OCI-LY3 (cell line): Measurements from ENCODE around the gene BABAM2.

Experiments used
- EZH2phosphoT487 ChIP-seq: fragments of 200-600 bp; shearing (Covaris generic); IDR thresholded peaks from 2 replicates; pipeline ENCODE4 v1.6.1; 2018; ENCODE audit warnings: antibody characterized with exemption, mixed run types, low read depth
- TF ChIP-seq, protein P1 (sequence below): fragments of 200-600, 300-600 bp; sonication (generic); IDR thresholded peaks from 2 replicates; pipeline ENCODE4 v1.5.1; 2014; ENCODE audit warnings: antibody characterized with exemption, low read length, low read depth

DNA sequence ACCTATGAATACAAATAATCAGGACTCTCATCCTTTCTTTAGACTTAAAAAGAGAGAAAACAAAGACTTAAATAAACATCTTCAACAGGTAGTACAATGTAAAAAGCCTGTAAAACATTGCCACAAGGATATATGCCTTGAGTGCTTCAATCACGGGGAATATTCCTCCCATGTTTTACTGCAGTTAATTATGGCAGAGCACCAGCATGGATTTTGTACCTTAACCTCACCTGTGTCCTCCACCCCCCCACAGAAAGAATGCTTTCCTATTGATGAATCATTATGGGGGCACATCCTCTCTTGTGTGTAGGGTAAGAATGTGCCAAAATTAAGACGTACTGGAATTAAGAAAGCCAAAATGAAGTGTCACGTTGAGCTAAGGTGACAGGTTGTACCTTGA is 312.2 kb downstream of the BABAM2 start:
- TF ChIP-seq, protein P1, sequence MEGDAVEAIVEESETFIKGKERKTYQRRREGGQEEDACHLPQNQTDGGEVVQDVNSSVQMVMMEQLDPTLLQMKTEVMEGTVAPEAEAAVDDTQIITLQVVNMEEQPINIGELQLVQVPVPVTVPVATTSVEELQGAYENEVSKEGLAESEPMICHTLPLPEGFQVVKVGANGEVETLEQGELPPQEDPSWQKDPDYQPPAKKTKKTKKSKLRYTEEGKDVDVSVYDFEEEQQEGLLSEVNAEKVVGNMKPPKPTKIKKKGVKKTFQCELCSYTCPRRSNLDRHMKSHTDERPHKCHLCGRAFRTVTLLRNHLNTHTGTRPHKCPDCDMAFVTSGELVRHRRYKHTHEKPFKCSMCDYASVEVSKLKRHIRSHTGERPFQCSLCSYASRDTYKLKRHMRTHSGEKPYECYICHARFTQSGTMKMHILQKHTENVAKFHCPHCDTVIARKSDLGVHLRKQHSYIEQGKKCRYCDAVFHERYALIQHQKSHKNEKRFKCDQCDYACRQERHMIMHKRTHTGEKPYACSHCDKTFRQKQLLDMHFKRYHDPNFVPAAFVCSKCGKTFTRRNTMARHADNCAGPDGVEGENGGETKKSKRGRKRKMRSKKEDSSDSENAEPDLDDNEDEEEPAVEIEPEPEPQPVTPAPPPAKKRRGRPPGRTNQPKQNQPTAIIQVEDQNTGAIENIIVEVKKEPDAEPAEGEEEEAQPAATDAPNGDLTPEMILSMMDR: no peak
- no peak for TF ChIP-seq EZH2phosphoT487
